ENCODE data around the gene IGLL5. TPM values are rescaled to one million over a fixed set of nuclear protein-coding genes. Genes with fewer than 3 reads are reported as not detected.
"Not testable (repeated sequence)": the region's sequence is repeated elsewhere in the genome, so short reads cannot be mapped to it uniquely, and the experiment has no call there.

Gene IGLL5
- total RNA-seq, 1 donor from 2014 or later, result not detected

DNA sequence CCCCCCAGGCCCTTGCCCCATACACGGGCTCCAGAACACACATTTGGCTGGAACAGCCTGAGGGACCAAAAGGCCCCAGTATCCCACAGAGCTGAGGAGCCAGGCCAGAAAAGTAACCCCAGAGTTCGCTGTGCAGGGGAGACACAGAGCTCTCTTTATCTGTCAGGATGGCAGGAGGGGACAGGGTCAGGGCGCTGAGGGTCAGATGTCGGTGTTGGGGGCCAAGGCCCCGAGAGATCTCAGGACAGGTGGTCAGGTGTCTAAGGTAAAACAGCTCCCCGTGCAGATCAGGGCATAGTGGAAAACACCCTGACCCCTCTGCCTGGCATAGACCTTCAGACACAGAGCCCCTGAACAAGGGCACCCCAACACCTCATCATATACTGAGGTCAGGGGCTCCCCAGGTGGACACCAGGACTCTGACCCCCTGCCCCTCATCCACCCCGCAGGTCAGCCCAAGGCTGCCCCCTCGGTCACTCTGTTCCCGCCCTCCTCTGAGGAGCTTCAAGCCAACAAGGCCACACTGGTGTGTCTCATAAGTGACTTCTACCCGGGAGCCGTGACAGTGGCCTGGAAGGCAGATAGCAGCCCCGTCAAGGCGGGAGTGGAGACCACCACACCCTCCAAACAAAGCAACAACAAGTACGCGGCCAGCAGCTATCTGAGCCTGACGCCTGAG is 13.1 kb downstream of the IGLL5 start:
- DNase-seq, result not testable (repeated sequence)

- no peak for DNase-seq
These were observed 14.1 kb downstream of the IGLL5 start for GRCh38 chr22:22901578-22902218.

GRCh38 chr22:22902247-22903001 is 14.8 kb downstream of the IGLL5 start:
- no peak for DNase-seq

DNA sequence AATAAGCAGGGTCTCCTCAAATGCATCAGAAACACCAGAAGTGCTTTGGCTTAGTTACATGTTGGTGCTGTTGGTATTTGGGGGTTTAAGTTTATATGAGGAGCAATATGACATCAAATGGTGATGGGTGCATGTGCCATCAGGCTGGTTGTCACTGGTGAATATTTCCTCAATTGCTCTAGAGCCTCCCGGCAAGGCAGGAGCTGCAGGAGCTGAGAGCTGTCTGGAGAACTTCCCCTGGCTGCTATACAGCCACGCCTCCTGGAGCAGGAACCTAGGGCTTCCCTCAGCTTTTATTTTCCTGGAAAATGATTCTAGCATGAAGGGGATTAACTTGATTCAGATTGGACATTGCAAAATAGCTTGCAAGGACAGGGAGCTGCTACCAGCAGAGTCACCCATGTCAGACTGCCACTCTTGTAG is 15.8 kb downstream of the IGLL5 start:
- no peak for DNase-seq

GRCh38 chr22:22903781-22904192 is 16.2 kb downstream of the IGLL5 start:
- DNase-seq, result not testable (repeated sequence)

DNA sequence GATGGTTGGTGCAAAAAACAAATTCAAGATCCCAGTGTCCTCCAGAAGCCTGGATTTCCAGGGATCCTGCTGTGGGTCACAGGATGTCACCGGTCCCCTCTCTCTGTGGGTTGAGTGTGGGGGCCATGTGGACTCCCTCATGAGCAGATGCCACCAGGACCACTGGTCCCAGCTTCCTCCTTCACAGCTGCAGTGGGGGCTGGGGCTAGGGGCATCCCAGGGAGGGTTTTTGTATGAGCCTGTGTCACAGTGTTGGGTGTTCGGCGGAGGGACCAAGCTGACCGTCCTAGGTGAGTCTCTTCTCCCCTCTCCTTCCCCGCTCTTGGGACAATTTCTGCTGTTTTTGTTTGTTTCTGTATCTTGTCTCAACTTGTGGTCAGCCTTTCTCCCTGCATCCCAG is 17.1 kb downstream of the IGLL5 start:
- not testable (repeated sequence) for DNase-seq

- not testable (repeated sequence) for DNase-seq
These were observed 18.8 kb downstream of the IGLL5 start for GRCh38 chr22:22906391-22906790.

- no peak for DNase-seq
These were observed 19.4 kb downstream of the IGLL5 start for GRCh38 chr22:22906907-22907550.

DNA sequence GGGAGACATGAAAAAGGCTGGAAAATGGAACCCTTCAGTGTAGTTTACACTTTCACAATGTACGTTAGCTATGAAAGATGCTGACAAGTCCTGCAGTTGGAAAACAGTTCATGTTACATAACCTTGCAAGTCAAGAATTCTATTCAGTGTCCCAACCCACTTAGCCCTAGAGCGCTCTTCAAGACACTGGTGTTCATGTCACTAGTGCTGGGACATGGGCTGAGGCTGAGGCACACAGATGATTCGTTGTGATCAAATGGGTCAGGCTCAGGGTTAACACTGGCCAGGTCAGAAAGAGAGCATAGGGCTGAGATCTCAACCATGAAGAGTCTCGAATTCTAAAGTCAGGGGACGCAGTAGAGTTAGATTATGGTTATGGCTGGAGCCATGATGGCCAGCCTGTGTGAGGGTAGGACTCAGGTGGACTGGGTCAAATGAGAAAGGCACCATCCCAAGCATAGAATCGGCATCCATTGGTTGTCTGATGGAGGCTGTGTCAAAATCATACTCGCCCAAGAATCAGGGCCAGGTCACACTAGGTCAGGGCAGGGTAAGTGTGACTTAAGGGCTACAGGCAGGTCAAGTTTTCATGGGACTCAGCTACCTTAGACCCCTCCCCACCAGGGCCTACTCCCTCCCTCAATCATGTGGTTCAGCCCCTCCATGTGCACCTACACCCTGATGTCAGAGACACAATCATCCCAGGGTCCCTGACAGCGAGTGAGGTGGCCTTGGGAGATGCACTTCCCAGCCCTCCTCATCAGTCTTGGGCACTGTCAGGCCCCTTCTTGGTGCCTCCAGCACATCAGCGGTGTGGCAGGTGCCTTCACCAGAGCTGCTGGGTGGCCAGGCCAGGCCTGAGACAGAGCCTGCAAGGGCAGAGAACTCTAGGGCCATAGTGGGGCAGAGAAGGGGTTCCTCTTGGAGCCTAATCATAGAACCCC is 20.2 kb downstream of the IGLL5 start:
- DNase-seq, result no peak

DNA sequence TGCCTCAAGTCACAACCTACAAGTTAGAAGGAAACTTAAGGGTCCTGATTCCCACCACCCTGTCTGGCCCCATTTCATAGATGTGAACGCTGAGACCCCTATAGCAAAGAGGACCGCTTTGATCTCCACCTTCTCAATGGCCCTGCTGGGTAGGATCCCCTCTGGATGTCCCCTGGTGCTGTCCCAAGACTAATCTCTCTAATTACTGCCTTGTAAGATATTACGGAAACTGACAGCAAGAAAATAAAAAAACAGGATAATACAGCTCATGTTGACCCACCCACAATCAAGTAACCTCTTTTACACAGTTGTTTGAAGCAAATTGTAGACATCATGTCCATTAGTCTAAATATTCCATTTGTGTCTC is 20.9 kb downstream of the IGLL5 start:
- DNase-seq, result no peak

DNA sequence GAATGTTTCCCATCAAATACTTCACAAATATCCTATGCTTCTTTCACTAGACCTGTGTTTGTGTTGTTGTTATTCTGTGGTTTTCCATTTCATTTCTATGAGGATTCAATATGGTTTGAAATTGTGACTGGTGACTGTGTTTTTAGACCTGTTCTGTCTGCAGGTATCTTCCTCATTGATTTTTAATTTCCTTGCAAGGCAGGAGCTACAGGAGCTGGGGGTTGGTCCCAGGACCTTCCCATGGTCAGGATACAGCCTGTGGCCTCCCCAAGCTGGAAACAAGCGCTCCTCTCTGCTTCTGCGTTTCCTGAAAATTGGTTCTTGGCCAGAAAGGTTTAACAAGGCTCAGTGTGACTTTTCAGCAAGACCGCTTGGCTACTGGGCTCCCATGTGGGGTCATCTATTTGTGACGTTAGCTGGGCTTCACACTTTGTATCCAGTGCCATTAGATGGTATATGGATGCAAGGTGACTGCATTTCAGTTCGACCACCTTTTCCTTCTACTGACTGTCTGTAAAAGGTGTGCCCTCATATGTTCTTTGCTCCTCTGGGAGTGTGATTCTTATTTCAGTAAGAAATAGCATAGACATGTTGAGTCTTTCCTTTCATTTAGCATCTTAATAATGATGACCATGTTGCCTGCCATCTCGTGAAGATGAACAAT is 21.5 kb downstream of the IGLL5 start:
- DNase-seq, result no peak

DNA sequence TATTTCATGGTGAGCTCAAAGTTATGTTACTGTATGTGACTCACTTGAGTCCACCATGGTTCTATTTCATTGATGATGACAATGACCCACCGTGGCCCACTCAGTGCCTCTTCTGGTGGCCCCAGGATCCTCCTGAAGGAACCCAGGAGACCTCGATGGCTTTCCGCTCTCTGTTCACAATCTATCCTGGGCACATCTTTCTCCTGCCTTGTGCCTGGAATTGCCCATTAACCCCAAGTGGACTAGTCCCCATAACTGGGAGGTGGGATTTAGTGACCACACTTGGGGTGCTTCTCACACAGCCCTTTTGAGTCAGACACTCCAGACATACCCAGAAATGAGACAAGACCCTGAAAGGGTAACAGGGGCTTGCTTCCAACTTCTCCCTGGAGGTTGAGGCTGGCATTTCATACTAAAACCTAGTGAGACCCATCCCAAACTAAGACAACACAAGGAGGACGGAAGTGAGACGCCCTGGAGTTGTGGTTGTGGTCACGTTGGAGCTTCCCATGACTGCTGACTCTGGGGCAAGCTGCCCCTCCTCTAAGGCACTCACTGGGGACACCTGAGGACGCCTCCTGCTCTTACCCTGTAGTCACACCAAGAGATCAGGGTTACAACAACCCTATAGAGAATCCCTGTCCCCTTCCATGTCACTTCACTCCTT is 22.1 kb downstream of the IGLL5 start:
- no peak for DNase-seq

GRCh38 chr22:22910272-22911240 is 22.9 kb downstream of the IGLL5 start:
- DNase-seq, result no peak

DNA sequence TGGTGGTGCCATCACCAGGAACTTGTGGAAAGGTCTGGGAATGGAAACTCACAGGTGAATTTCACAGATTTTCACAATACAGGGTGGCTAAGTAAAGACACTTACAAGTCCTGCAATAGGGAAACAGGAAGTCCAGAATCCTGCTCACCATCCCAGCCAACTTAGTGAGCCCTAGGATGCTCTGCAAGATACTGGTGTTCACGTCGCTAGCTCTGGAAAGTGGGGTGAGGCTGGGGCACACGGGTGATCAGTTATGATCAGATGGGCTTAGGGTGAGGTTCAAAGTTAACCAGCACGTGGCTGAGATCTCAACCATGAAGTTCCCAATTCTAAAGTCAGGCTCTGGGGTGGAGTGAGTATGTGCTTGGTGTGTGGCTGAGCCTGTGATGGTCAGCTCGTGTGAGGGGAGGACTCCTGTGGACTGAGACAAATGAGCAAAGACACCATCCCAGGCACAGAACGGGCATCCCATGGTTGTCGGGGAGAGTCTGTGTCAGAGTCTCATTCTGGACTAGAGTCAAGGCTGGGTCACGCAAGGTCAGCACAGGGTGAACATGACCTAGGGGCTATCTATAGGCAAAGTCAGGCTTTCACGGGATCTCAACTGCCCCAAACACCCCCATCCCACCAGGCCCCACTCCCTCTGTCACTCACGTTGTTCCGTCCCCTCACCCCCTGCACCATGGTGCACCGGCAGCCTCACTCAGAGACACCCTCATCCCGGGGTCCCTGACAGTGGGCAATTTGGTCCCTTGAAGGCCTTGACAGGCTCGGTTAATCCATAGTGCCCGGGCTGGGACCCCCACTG is 23.9 kb downstream of the IGLL5 start:
- no peak for DNase-seq

GRCh38 chr22:22912135-22912987 is 24.7 kb downstream of the IGLL5 start:
- no peak for DNase-seq

- DNase-seq, result no peak
These were observed 25.3 kb downstream of the IGLL5 start for GRCh38 chr22:22912988-22913253.

DNA sequence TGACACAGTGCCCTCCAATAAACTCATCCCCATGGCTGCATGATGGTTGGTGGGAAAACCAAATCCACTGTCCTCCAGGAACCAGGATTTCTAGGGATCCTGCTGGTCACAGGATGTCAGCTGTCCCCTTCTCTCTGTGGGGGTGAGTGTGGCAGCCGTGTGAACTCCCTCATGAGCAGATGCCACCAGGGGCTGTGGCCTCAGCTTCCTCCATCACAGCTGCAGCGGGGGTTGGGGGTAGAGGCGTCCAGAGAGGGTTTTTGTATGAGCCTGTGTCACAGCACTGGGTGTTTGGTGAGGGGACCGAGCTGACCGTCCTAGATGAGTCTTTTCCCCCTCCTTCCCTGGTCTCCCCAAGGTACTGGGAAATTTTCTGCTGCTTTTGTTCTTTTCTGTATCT is 26.4 kb downstream of the IGLL5 start:
- no peak for DNase-seq

Data from occipital lobe (tissue), 2 donors.